Measurements from ENCODE around the gene WIPF2. TPM values are rescaled to one million over a fixed set of nuclear protein-coding genes. Genes with fewer than 3 reads are reported as not detected.
A peak's percentile ranks its signal among the peaks of the same experiment; 100 is the strongest.
"Not testable (repeated sequence)": the region's sequence is repeated elsewhere in the genome, so short reads cannot be mapped to it uniquely, and the experiment has no call there.

The WIPF2 gene
- polyA plus RNA-seq, 1 donor (not counting 4 experiments of a cell fraction or from before 2014, with no cell fraction given), result 8.5 TPM

- Histone ChIP-seq H3K4me3 (ENCODE audit: control insufficient read depth in 2 of 3, extremely low read depth in 1 of 3, insufficient read depth in 2 of 3, low read depth in 1 of 3, low read length in 3 of 3) (no peak overlapping the region), H3K27me3 (ENCODE audit: control insufficient read depth, extremely low read depth, insufficient read depth, low read length) (no peaks in the 10 kb centered on the region), H3K9ac (ENCODE audit: control insufficient read depth, extremely low read depth, insufficient read depth, low read length) (no peak overlapping the region), H2AFZ (ENCODE audit: control insufficient read depth, low read length) (no peak overlapping the region), H3K9me1 (ENCODE audit: control insufficient read depth, extremely low read depth, insufficient read depth, low read length) (no peaks in the 10 kb centered on the region), H3K79me2 (ENCODE audit: control insufficient read depth, insufficient read depth, low read length) (no peaks in the 10 kb centered on the region), H4K20me1 (ENCODE audit: control insufficient read depth, extremely low read depth, insufficient read depth, low read length) (no peaks in the 10 kb centered on the region), H3K36me3 (ENCODE audit: control insufficient read depth in 2 of 2, extremely low read depth in 1 of 2, insufficient read depth in 2 of 2, low read length in 2 of 2) (peaks cover 2 to 40% of the 10 kb centered on the region in 2 experiments), H3K9me3 (ENCODE audit: control insufficient read depth, low read depth, low read length) (no peaks in the 10 kb centered on the region), H3K27ac (ENCODE audit: control insufficient read depth, insufficient read depth, low read length) (no peak overlapping the region), H3K4me1 (ENCODE audit: control insufficient read depth, extremely low read depth, insufficient read depth, low read length) (peaks cover 8% of the 10 kb centered on the region), H3K4me2 (ENCODE audit: control insufficient read depth, extremely low read depth, insufficient read depth, low read depth, low read length) (no peak overlapping the region)
- FAIRE-seq (no peak), DNase-seq (ENCODE audit: low read depth, low spot score) (no peak)
- dilution Hi-C loops (cut with MboI; ENCODE audit: extremely low pct_ligation_motif_present, low sequenced_read_pairs), result no loop called here
- TF ChIP-seq EZH2 (IDR thresholded peaks at IDR 0.05; ENCODE audit: low read length), result no peak
- TF ChIP-seq, protein P1, sequence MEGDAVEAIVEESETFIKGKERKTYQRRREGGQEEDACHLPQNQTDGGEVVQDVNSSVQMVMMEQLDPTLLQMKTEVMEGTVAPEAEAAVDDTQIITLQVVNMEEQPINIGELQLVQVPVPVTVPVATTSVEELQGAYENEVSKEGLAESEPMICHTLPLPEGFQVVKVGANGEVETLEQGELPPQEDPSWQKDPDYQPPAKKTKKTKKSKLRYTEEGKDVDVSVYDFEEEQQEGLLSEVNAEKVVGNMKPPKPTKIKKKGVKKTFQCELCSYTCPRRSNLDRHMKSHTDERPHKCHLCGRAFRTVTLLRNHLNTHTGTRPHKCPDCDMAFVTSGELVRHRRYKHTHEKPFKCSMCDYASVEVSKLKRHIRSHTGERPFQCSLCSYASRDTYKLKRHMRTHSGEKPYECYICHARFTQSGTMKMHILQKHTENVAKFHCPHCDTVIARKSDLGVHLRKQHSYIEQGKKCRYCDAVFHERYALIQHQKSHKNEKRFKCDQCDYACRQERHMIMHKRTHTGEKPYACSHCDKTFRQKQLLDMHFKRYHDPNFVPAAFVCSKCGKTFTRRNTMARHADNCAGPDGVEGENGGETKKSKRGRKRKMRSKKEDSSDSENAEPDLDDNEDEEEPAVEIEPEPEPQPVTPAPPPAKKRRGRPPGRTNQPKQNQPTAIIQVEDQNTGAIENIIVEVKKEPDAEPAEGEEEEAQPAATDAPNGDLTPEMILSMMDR (optimal IDR thresholded peaks at IDR 0.05 in 1 of 3, IDR thresholded peaks at IDR 0.05 in 1 of 3, conservative IDR thresholded peaks at IDR 0.05 in 1 of 3; ENCODE audit: extremely low read depth in 1 of 3, insufficient read depth in 2 of 3, low read length in 3 of 3), result no peak
These were observed 79.6 kb downstream of the WIPF2 start for GRCh38 chr17:40298726-40299125.

GRCh38 chr17:40299159-40299757 is 80.2 kb downstream of the WIPF2 start:
- FAIRE-seq; H3K9ac ChIP-seq (ENCODE audit: control insufficient read depth, extremely low read depth, insufficient read depth, low read length); H3K79me2 ChIP-seq (ENCODE audit: control insufficient read depth, insufficient read depth, low read length); DNase-seq (ENCODE audit: low read depth, low spot score); H2AFZ ChIP-seq (ENCODE audit: control insufficient read depth, low read length); H3K4me3 ChIP-seq (ENCODE audit: control insufficient read depth in 2 of 3, extremely low read depth in 1 of 3, insufficient read depth in 2 of 3, low read depth in 1 of 3, low read length in 3 of 3); H3K27me3 ChIP-seq (ENCODE audit: control insufficient read depth, extremely low read depth, insufficient read depth, low read length); H3K9me3 ChIP-seq (ENCODE audit: control insufficient read depth, low read depth, low read length); H3K4me2 ChIP-seq (ENCODE audit: control insufficient read depth, extremely low read depth, insufficient read depth, low read depth, low read length); dilution Hi-C loops (cut with MboI; ENCODE audit: extremely low pct_ligation_motif_present, low sequenced_read_pairs); H3K27ac ChIP-seq (ENCODE audit: control insufficient read depth, insufficient read depth, low read length); H3K9me1 ChIP-seq (ENCODE audit: control insufficient read depth, extremely low read depth, insufficient read depth, low read length); H4K20me1 ChIP-seq (ENCODE audit: control insufficient read depth, extremely low read depth, insufficient read depth, low read length): not testable (repeated sequence)
- H3K36me3 ChIP-seq (ENCODE audit: control insufficient read depth in 2 of 2, extremely low read depth in 1 of 2, insufficient read depth in 2 of 2, low read length in 2 of 2), result peaks cover 2 to 42% of the 10 kb centered on the region in 2 experiments
- H3K4me1 ChIP-seq (ENCODE audit: control insufficient read depth, extremely low read depth, insufficient read depth, low read length), result peaks cover 13% of the 10 kb centered on the region

DNA sequence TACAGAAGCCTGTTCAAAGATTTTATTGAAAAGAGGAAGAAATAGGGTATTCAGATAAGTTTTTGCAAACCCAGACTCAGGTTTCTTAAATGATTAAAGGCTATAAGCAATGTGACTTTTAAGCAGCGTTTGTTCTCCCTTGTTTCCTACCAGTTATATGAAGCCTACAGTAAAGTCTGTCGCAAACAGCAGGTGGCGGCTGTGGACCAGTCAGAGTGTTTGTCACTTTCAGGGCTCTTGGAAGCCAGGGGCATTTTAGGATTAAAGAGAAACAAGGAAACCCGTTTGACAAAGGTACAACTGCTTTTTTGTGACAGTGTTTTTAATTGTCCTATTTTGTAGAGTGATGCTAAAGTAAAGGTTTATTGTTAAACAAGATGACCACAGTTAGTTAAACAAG is 82.2 kb downstream of the WIPF2 start:
- Histone ChIP-seq H3K27ac (ENCODE audit: control insufficient read depth, insufficient read depth, low read length) (no peak overlapping the region), H3K4me3 (ENCODE audit: control insufficient read depth in 2 of 3, extremely low read depth in 1 of 3, insufficient read depth in 2 of 3, low read depth in 1 of 3, low read length in 3 of 3) (no peak overlapping the region), H3K4me1 (ENCODE audit: control insufficient read depth, extremely low read depth, insufficient read depth, low read length) (peaks cover 19% of the 10 kb centered on the region), H2AFZ (ENCODE audit: control insufficient read depth, low read length) (no peak overlapping the region), H3K9me1 (ENCODE audit: control insufficient read depth, extremely low read depth, insufficient read depth, low read length) (no peaks in the 10 kb centered on the region), H4K20me1 (ENCODE audit: control insufficient read depth, extremely low read depth, insufficient read depth, low read length) (no peaks in the 10 kb centered on the region), H3K79me2 (ENCODE audit: control insufficient read depth, insufficient read depth, low read length) (no peaks in the 10 kb centered on the region), H3K9me3 (ENCODE audit: control insufficient read depth, low read depth, low read length) (no peaks in the 10 kb centered on the region), H3K27me3 (ENCODE audit: control insufficient read depth, extremely low read depth, insufficient read depth, low read length) (no peaks in the 10 kb centered on the region), H3K9ac (ENCODE audit: control insufficient read depth, extremely low read depth, insufficient read depth, low read length) (no peak overlapping the region), H3K4me2 (ENCODE audit: control insufficient read depth, extremely low read depth, insufficient read depth, low read depth, low read length) (no peak overlapping the region), H3K36me3 (ENCODE audit: control insufficient read depth in 2 of 2, extremely low read depth in 1 of 2, insufficient read depth in 2 of 2, low read length in 2 of 2) (peaks cover 0 to 37% of the 10 kb centered on the region in 2 experiments)
- DNase-seq (ENCODE audit: low read depth, low spot score) (no peak), FAIRE-seq (no peak)
- dilution Hi-C loops (cut with MboI; ENCODE audit: extremely low pct_ligation_motif_present, low sequenced_read_pairs), result loop anchor here (5.0 kb wide), 1 partner anchor 61 kb away; the partner anchor contains the start of gene GJD3
- TF ChIP-seq, protein P1 (optimal IDR thresholded peaks at IDR 0.05 in 1 of 3, IDR thresholded peaks at IDR 0.05 in 1 of 3, conservative IDR thresholded peaks at IDR 0.05 in 1 of 3; ENCODE audit: extremely low read depth in 1 of 3, insufficient read depth in 2 of 3, low read length in 3 of 3), result peak in 1 of 3 experiments; percentile 29
- no peak for TF ChIP-seq EZH2 (IDR thresholded peaks at IDR 0.05; ENCODE audit: low read length)

All from keratinocyte (primary cell).